ENCODE measurements around the gene IP6K3.

DNA sequence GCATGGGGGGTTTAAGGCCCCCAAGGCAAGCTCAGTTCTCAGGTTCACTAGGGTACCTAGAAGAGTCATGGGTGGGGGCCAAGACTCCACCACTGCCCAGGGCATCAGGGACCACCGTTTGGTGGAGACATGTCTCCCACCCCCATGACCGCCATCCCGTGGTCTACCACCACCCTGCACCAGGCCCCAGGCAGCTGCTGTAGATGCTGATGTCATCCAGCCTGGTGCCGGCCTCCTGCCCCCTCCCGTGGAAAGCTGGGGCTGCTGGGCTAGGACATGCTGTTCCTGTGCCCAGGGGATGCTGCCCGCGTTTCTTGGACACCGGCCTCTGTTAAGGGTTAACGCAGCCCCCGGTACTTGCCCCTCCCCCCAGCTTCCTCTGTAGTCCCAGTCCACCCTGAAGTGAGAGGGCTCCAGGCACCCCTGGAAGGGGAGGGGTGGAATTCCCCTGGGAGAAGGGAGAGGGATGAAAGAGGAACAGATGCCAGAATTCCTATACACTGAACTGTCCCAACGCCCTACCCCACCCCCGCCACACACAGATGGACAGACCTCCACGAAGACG lies 587 bp downstream of the IP6K3 start:
- TF ChIP-seq POLR2A (IDR thresholded peaks at IDR 0.05) = no peak
- TF ChIP-seq, protein P1, sequence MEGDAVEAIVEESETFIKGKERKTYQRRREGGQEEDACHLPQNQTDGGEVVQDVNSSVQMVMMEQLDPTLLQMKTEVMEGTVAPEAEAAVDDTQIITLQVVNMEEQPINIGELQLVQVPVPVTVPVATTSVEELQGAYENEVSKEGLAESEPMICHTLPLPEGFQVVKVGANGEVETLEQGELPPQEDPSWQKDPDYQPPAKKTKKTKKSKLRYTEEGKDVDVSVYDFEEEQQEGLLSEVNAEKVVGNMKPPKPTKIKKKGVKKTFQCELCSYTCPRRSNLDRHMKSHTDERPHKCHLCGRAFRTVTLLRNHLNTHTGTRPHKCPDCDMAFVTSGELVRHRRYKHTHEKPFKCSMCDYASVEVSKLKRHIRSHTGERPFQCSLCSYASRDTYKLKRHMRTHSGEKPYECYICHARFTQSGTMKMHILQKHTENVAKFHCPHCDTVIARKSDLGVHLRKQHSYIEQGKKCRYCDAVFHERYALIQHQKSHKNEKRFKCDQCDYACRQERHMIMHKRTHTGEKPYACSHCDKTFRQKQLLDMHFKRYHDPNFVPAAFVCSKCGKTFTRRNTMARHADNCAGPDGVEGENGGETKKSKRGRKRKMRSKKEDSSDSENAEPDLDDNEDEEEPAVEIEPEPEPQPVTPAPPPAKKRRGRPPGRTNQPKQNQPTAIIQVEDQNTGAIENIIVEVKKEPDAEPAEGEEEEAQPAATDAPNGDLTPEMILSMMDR (IDR thresholded peaks at IDR 0.05) = no peak
